ENCODE results near the gene RNPEPL1. TPM values are rescaled to one million over a fixed set of nuclear protein-coding genes. Genes with fewer than 3 reads are reported as not detected.

RNPEPL1 gene
- total and polyA plus RNA-seq, 10 of the 15 experiments (the other 5 are each of a cell fraction or from before 2014, with no cell fraction given), result 0.24 to 49.5 (median 6.8) TPM

- TF ChIP-seq HSF1 (IDR thresholded peaks at IDR 0.05; ENCODE audit: low read depth, low read length) (no peak), TAF1 (IDR thresholded peaks at IDR 0.05; ENCODE audit: borderline replicate concordance, low read depth, low read length) (peak; percentile 67), IRF4 (IDR thresholded peaks at IDR 0.05; ENCODE audit: low read depth, low read length) (no peak), ZNF207 (IDR thresholded peaks at IDR 0.05; ENCODE audit: borderline replicate concordance) (peak; percentile 92), STAT1 (conservative IDR thresholded peaks at IDR 0.05) (no peak), REST (IDR thresholded peaks at IDR 0.05; ENCODE audit: low read depth, low read length) (no peak), BACH1 (IDR thresholded peaks at IDR 0.05; ENCODE audit: borderline replicate concordance) (peak; percentile 87), SPI1 (IDR thresholded peaks at IDR 0.05; ENCODE audit: borderline replicate concordance, insufficient read depth, low read depth, low read length) (0 out of 2 replicates have a peak, but pooled peaks have one; percentile 21), ETV6 (conservative IDR thresholded peaks at IDR 0.05 in 1 of 2, IDR thresholded peaks at IDR 0.05 in 1 of 2; ENCODE audit: borderline replicate concordance in 1 of 2, low read depth in 1 of 2) (no peak), POU2F2 (IDR thresholded peaks at IDR 0.05; ENCODE audit: borderline replicate concordance, low read depth, low read length) (peak; percentile 12; the same call in 1 of the 3 replicates), MXI1 (IDR thresholded peaks at IDR 0.05; ENCODE audit: low read depth, low read length) (peak; percentile 76; the same call in 1 of the 2 replicates), JUNB (IDR thresholded peaks at IDR 0.05) (no peak), MEF2B (IDR thresholded peaks at IDR 0.05; ENCODE audit: partially characterized antibody, poor library complexity, severe bottlenecking) (peak; percentile 59), SIX5 (IDR thresholded peaks at IDR 0.05; ENCODE audit: low read depth, low read length, severe bottlenecking) (peak; percentile 24)
- TF ChIP-seq, protein P1, sequence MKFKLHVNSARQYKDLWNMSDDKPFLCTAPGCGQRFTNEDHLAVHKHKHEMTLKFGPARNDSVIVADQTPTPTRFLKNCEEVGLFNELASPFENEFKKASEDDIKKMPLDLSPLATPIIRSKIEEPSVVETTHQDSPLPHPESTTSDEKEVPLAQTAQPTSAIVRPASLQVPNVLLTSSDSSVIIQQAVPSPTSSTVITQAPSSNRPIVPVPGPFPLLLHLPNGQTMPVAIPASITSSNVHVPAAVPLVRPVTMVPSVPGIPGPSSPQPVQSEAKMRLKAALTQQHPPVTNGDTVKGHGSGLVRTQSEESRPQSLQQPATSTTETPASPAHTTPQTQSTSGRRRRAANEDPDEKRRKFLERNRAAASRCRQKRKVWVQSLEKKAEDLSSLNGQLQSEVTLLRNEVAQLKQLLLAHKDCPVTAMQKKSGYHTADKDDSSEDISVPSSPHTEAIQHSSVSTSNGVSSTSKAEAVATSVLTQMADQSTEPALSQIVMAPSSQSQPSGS (IDR thresholded peaks at IDR 0.05; ENCODE audit: low read length), result no peak
- TF ChIP-seq, protein P2, sequence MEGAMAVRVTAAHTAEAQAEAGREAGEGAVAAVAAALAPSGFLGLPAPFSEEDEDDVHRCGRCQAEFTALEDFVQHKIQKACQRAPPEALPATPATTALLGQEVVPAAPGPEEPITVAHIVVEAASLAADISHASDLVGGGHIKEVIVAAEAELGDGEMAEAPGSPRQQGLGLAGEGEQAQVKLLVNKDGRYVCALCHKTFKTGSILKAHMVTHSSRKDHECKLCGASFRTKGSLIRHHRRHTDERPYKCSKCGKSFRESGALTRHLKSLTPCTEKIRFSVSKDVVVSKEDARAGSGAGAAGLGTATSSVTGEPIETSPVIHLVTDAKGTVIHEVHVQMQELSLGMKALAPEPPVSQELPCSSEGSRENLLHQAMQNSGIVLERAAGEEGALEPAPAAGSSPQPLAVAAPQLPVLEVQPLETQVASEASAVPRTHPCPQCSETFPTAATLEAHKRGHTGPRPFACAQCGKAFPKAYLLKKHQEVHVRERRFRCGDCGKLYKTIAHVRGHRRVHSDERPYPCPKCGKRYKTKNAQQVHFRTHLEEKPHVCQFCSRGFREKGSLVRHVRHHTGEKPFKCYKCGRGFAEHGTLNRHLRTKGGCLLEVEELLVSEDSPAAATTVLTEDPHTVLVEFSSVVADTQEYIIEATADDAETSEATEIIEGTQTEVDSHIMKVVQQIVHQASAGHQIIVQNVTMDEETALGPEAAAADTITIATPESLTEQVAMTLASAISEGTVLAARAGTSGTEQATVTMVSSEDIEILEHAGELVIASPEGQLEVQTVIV (IDR thresholded peaks at IDR 0.05; ENCODE audit: borderline replicate concordance, partially characterized antibody), result peak; percentile 94
Observed at GRCh38 chr2:240560480-240561324, 7.6 kb upstream of the RNPEPL1 start (continued).

Measured in GM12878 (cell line).